ENCODE data around the gene SFXN4. TPM values are rescaled to one million over a fixed set of nuclear protein-coding genes. Genes with fewer than 3 reads are reported as not detected.

The SFXN4 gene
- total RNA-seq, 1 experiment from 2014 or later: 21.9 TPM

GRCh38 chr10:119120413-119120867, 45.1 kb downstream of the SFXN4 start:
- H3K27ac ChIP-seq (ENCODE audit: insufficient read length, low read depth, low read length): no peak overlapping the region
- H2AK5ac ChIP-seq (ENCODE audit: insufficient read length, low read length): no peak overlapping the region
- Mint-ChIP-seq H3K27ac (no peak overlapping the region), H3K36me3 (ENCODE audit: insufficient read depth in 1 of 3, low read depth in 3 of 3) (peaks cover 31 to 75% (median 65%) of the 10 kb centered on the region in 3 experiments), H3K4me3 (no peak overlapping the region), H3K4me1 (no peaks in the 10 kb centered on the region), H3K9me3 (no peaks in the 10 kb centered on the region), H3K27me3 (ENCODE audit: low read depth) (no peaks in the 10 kb centered on the region)
- H3K9me3 ChIP-seq (ENCODE audit: control insufficient read depth, low read depth, low read length): no peaks in the 10 kb centered on the region
- no peaks in the 10 kb centered on the region for H3K23me2 ChIP-seq (ENCODE audit: insufficient read length, low read depth, low read length, poor library complexity, severe bottlenecking)
- no peak overlapping the region for H2BK12ac ChIP-seq (ENCODE audit: insufficient read length, low read depth, low read length)
- no peak overlapping the region for H3K9ac ChIP-seq (ENCODE audit: extremely low read depth, insufficient read length, low read length)
- H4K8ac ChIP-seq (replicated peaks; ENCODE audit: insufficient read length, low read depth, low read length): no peak overlapping the region
- H3K18ac ChIP-seq (ENCODE audit: insufficient read length, low read depth, low read length): no peak overlapping the region
- DNase-seq: no peak
- H3K4ac ChIP-seq (ENCODE audit: low read depth, low read length): no peak overlapping the region
- H2BK20ac ChIP-seq (ENCODE audit: low read depth, low read length, poor library complexity, severe bottlenecking): no peak overlapping the region
- no peaks in the 10 kb centered on the region for H3K79me2 ChIP-seq (ENCODE audit: insufficient read depth, low read length)
- no peak overlapping the region for H2BK5ac ChIP-seq (ENCODE audit: insufficient read length, low read length)
- no peaks in the 10 kb centered on the region for H3K79me1 ChIP-seq (ENCODE audit: insufficient read depth, low read depth, low read length, poor library complexity, severe bottlenecking)
- no peak overlapping the region for H2BK15ac ChIP-seq (ENCODE audit: low read depth, low read length)
- H3K4me1 ChIP-seq (ENCODE audit: insufficient read depth, low read length): no peaks in the 10 kb centered on the region
- no peak overlapping the region for H3K4me2 ChIP-seq (ENCODE audit: insufficient read depth, insufficient read length, low read length)
- no peak overlapping the region for H2BK120ac ChIP-seq (ENCODE audit: low read depth, low read length, poor library complexity, severe bottlenecking)
- H3T11ph ChIP-seq (ENCODE audit: low read length): no peak overlapping the region
- H4K91ac ChIP-seq (ENCODE audit: insufficient read length, low read depth, low read length): no peak overlapping the region
- TF ChIP-seq CTCF (conservative IDR thresholded peaks at IDR 0.05): no peak
- H3K14ac ChIP-seq (ENCODE audit: insufficient read depth, low read length): no peak overlapping the region
- H2AFZ ChIP-seq (ENCODE audit: low read length): no peak overlapping the region
- H4K20me1 ChIP-seq (ENCODE audit: control insufficient read depth, insufficient read depth, insufficient read length): no peaks in the 10 kb centered on the region
- no peak overlapping the region for H3K56ac ChIP-seq (ENCODE audit: insufficient read length, low read depth, low read length)
- H3K23ac ChIP-seq (ENCODE audit: insufficient read length, low read depth, low read length): no peak overlapping the region
- no CpG with 5 or more reads among the region's 4 CpGs for WGBS (ENCODE audit: extremely low coverage, insufficient read length, low lambda C conversion rate)
- H4K5ac ChIP-seq (ENCODE audit: insufficient read length, low read depth, low read length): no peak overlapping the region
- no peaks in the 10 kb centered on the region for H3K27me3 ChIP-seq (ENCODE audit: insufficient read depth, low read length)

Measured in H9 (cell line).